Measurements from ENCODE around the gene CLTC.
"Not testable (repeated sequence)": the region's sequence is repeated elsewhere in the genome, so short reads cannot be mapped to it uniquely, and the experiment has no call there.

CLTC gene

DNA sequence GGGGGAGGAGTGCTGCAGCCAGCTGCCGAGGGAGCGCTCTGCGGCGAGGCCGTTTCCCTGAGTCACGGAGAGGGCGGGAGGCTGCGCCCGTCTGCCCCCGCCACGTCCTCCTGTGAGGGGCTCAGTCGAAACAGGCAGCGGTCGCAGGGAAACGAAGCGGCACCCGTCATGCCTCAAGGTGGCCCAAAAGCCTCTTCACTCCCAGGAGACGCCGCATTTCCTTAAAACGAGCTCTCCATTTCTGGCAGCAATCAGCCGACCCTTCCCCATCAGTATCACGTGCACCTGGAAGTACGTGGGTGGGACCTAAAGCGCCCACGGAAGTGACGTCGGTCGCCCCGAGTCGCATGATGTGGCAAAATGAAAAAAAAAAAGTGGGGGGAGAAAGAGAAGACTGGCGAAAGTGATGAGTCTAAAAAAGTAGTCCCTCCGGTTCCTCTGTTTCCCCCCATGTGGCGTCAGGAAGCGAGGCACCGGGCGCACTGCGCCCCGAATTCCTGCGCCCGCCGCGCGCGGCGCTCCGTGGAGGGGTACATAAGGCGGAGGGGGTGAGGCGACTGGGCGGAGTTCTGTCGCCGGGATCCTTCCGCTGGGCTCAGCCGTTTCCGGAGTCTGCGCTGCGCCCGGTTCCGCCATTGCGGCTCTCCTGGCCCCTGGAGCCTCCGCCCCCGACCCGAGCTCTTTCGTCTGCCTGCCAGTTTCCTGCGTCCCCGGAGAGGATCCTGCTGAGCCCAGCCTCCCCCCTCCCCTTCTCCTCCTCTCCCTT, at the start of gene CLTC:
Gene CLTC, plus strand, starts transcription at position 598 of the 766 bp plus-strand sequence. CDS start 237 bp downstream, outside the sequence.
- DNase-seq = peak; percentile 95

GRCh38 chr17:59572301-59572924, 47.3 kb upstream of the CLTC start:
- DNase-seq = peak; percentile 27

- not testable (repeated sequence) for DNase-seq
Observed at GRCh38 chr17:59584168-59584567, 35.5 kb upstream of the CLTC start.

- DNase-seq = no peak
Observed at GRCh38 chr17:59600169-59600568, 19.5 kb upstream of the CLTC start.

DNA sequence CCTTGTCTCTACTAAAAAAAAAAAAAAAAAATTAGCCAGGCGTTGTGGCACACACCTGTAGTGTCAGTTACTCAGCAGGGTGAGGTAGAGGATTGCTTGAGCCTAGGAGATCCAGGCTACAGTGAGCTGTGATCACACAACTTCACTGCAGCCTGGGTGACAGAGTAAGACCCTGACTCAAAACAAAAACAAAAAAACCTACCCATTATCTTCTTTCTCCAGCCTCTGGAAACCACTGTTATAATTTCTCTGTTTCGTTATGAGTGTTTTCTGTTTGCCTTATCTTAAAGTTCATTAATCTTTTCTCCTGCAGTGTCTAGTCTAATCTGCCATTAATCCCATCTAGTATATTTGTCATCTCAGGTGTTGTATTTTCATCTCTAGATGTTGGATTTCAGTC, 18.6 kb upstream of the CLTC start:
- DNase-seq = no peak

- no peak for DNase-seq
Observed at GRCh38 chr17:59607061-59607460, 12.6 kb upstream of the CLTC start.

DNA sequence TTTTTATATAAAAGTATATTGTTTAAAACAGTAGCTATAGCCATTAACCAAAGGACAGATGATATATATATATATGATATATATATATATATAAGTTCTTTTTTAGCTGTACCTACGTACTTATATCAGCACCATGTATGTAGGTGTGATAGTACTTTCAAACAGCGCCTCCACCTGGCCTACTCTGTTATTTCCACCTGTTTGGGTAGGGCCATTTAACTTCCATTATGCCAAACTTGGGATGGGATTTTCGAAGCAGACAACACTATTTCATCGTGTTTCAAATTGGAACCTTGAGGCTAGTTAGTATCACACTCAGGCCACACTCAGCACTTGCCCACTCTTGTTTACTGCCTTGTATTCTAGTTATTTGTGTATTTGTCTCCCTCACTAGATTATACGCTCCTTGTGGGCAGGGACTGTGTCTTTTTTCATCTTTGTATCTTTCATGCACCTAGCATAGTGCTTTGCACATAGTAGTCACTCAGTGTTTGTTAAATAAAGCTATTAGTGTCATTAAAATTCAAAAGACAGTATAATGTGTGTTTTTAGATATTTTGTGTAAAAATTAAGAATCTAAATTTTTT, 11.8 kb upstream of the CLTC start:
- DNase-seq = peak; percentile 34

- no peak for DNase-seq
Observed at GRCh38 chr17:59611503-59611902, 8.2 kb upstream of the CLTC start.

DNA sequence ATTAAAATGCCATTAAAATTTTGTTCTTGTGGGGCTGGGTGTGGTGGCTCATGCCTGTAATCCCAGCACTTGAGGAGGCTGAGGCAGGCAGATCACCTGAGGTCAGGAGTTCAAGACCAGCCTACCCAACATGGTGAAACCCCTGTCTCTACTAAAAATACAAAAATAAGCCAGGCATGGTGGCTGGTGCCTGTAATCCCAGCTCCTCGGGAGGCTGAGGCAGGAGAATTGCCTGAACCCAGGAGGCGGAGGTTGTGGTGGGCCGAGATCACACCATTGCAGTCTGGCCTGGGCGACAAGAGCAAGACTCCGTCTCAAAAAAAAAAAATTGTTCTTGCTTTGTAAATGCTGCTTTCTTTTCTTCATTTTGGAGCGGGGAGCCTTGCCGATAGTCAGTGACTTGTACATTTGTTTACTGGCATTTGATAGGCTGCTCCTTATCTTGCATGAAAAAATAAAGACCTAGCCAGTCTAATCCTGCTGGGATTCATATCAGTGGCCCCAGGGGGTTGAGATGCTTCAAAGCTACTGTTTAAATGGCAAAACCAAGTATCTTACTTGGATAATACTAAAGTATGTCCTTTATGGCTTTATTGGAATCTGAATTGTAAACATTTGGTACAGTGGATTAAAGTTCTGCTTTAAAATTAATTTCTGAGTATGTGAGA, 3.3 kb upstream of the CLTC start:
- no peak for DNase-seq

DNA sequence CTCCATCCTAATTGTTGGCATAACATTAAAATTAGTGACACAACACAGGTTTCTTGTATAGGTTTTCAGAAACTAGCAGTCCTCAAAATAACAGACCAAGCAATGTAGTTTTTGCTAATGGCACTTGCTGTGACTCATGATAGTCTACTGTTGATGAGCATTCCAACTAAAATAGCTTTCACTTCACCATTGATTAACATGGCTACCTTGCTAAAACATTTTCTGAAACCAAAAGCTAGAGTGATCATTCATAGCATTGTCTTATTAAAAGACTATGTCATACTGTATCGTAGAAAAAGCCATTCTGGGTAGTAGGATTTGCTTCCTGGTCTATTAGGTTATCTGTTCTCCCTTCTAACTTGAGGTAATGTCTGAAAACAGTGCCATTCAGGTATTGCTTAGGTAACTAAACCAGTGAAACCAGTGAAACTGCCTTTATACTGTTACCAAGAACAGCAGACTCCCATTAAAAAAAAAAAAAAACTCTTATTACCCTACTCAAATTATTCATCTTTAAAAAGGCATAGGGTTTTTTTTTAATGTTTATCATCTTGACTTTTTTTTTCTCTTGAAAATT, 2.5 kb upstream of the CLTC start:
- DNase-seq = no peak

- DNase-seq = no peak
Observed at GRCh38 chr17:59619035-59619297, 729 bp upstream of the CLTC start.

- no peak for DNase-seq
Observed at GRCh38 chr17:59620064-59620359, 317 bp downstream of the CLTC start.

GRCh38 chr17:59620518-59621259, 994 bp downstream of the CLTC start:
- DNase-seq = peak; percentile 56

GRCh38 chr17:59621771-59622170, 2.1 kb downstream of the CLTC start:
- DNase-seq = no peak

GRCh38 chr17:59623151-59623550, 3.5 kb downstream of the CLTC start:
- no peak for DNase-seq

DNA sequence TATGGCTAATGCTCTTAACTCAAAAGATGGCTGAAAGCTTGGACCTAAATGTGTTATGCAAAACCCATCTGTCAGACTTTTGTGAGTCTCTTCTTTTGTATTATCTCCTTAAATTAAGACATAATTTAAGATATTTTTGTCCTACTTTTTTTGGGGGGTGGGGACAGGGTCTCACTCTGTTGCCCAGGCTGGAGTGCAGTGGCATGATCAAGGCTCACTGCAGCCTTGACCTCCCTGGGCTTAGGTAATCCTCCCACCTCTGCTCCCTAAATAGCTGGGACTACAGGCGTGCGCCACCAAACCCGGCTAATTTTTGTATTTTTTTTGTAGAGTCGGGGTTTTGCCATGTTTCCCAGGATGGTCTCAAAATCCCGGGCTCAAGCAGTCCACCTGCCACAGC, 7.1 kb downstream of the CLTC start:
- no peak for DNase-seq

- no peak for DNase-seq
Observed at GRCh38 chr17:59627274-59627673, 7.6 kb downstream of the CLTC start.

GRCh38 chr17:59627770-59628171, 8.1 kb downstream of the CLTC start:
- DNase-seq = no peak

- DNase-seq = no peak
Observed at GRCh38 chr17:59629174-59629573, 9.5 kb downstream of the CLTC start.

- no peak for DNase-seq
Observed at GRCh38 chr17:59631276-59631675, 11.6 kb downstream of the CLTC start.

DNA sequence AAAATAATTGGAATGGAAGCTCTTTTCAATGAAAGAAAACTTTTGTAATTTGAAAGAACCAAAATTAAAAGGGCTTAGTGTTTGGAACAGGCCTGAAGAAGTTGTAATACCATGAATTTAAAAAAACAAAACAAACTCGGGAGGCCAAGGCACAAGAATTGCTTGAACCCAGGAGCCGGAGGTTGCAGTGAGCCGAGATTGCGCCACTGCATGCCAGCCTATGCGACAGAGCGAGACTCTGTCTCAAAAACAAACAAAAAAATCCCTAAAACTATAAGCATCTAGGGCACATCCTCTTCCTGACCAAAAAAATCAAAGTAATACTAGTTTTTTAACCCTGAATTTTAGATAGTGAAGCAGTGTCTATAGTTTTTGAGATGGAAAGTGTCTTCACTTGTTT, 12.7 kb downstream of the CLTC start:
- DNase-seq = no peak

GRCh38 chr17:59633658-59634359, 14.1 kb downstream of the CLTC start:
- DNase-seq = no peak

Measured in activated naive CD4-positive, alpha-beta T cell treated with Interleukin-2 at 50 U/mL for 16 hours (primary cell).